ENCODE data around the gene CP. TPM values are rescaled to one million over a fixed set of nuclear protein-coding genes. Genes with fewer than 3 reads are reported as not detected.

The CP gene
- total and polyA plus RNA-seq, 7 experiments from 2014 or later, result 0.43 to 1.3 (median 0.69) TPM; not detected in 4

DNA sequence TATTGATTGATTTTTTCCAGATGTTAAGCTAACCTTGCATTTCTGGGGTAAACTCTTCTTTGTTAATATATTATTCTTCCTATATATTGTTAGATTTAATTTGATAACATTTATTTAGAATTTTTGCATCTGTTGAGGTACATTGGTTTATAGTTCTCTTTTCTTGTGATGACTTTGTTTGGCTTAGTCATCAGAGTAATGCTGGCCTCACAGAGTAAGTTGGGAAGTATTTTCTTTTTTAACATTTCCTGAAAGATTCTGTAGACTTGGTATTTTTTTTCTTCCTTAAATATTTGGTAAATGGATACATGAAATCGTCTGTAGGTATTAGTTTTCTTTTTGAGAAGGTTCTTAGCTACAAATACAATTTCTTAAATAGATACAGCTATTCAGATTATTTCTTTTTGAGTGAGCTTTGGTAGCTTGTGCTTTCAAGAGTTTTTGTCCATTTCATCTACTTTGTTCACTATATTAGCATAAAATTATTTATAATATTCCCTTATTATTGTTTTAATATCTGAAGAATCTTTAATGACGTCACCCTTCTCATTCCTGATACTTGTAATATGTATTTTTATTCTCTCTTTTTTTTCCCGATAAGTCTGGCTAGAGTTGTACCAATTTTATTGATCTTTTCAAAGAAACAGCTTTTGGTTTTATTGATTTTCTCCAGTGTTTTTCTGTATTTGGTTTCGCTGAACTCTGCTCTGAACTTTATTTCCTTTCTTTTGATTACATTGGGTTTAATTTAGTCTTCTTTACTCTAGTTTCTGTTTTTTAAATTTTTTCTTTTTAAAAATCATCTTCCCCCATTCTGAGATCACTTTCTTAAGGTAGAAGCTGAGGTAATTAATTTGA, 98.7 kb downstream of the CP start:
- CTCF ChIA-PET, result interaction anchor here (0.5 to 4.7 kb wide), 3 partner anchors 31 to 594 kb away, joined by 3 to 77 read pairs (median 3); no protein-coding TSS in a partner anchor
- no peak overlapping the region for H3K27ac Mint-ChIP-seq
- H3K27ac ChIP-seq (ENCODE audit: low read depth, low read length), result no peak overlapping the region
- H3K9me3 Mint-ChIP-seq, result no peaks in the 10 kb centered on the region
- H3K36me3 ChIP-seq (ENCODE audit: control insufficient read depth in 2 of 3, insufficient read depth in 3 of 3, low read length in 3 of 3), result no peaks in the 10 kb centered on the region
- no peaks in the 10 kb centered on the region for H3K27me3 ChIP-seq (ENCODE audit: control insufficient read depth in 2 of 2, insufficient read depth in 2 of 2, low read length in 2 of 2)
- no peak overlapping the region for H3K4me3 Mint-ChIP-seq
- ATAC-seq (no peak), DNase-seq (no peak)
- no peaks in the 10 kb centered on the region for H3K4me1 ChIP-seq (ENCODE audit: control insufficient read depth in 2 of 2, insufficient read depth in 2 of 2, low read length in 2 of 2)
- POLR2A ChIA-PET, result interaction anchor here (1.1 kb wide), 1 partner anchor 1281 kb away, joined by 3 read pairs; no protein-coding TSS in a partner anchor
- no peak overlapping the region for H3K4me3 ChIP-seq (ENCODE audit: low read length)
- peaks cover 0 to 8% (median 1%) of the 10 kb centered on the region in 7 donors for H3K4me1 Mint-ChIP-seq
- H3K36me3 Mint-ChIP-seq, result no peaks in the 10 kb centered on the region
- H3K9me3 ChIP-seq (ENCODE audit: control insufficient read depth in 2 of 3, low read length in 3 of 3), result no peaks in the 10 kb centered on the region
- H3K27me3 Mint-ChIP-seq, result peaks cover 0 to 27% (median 9%) of the 10 kb centered on the region in 5 donors
- intact Hi-C loops (cut with micrococcal nuclease), result loop anchor here in 1 of 2 donors (5.0 kb wide), 1 partner anchor 229 kb away; no protein-coding TSS in a partner anchor

Other genes starting within 250 kb of the CP start
- 10 to 100 TPM; 15.5 to 39.3 (median 16.2) TPM for gene GYG1, start 230.3 kb downstream of the CP start, total RNA-seq
- 10 to 100 TPM; 28.9 to 34.7 TPM for gene GYG1, start 230.3 kb downstream of the CP start, polyA plus RNA-seq
- gene HLTF, start 135.3 kb downstream of the CP start, total RNA-seq, result 10 to 100 TPM in 4 of 5 experiments, 1 to 10 TPM in 1; 9.1 to 26.5 (median 17.3) TPM
- gene HLTF, start 135.3 kb downstream of the CP start, polyA plus RNA-seq, result 10 to 100 TPM; 18.5 to 26.1 TPM
- 10 to 100 TPM; 13.6 to 25.8 (median 23.4) TPM for gene HPS3, start 92.2 kb downstream of the CP start, total RNA-seq
- 10 to 100 TPM; 32.9 to 33.5 TPM for gene HPS3, start 92.2 kb downstream of the CP start, polyA plus RNA-seq
- gene TM4SF18, start 111.8 kb upstream of the CP start, total RNA-seq, result not detected
- gene TM4SF18, start 111.8 kb upstream of the CP start, polyA plus RNA-seq, result not detected
- not detected for gene TM4SF1, start 155.8 kb upstream of the CP start, total RNA-seq
- gene TM4SF1, start 155.8 kb upstream of the CP start, polyA plus RNA-seq, result not detected